Keratinocyte (primary cell): Measurements from ENCODE around the gene ATF3. TPM values are rescaled to one million over a fixed set of nuclear protein-coding genes. Genes with fewer than 3 reads are reported as not detected.

Experiments used
- DNase-seq: peaks from one replicate; pipeline ENCODE4 v3.0.0-alpha.2; 2011; ENCODE audit warnings: low read depth, missing footprints, low spot score
- FAIRE-seq: peaks from 2 replicates; lab custom pipeline; 2011; peaks lifted over from hg19 to GRCh38; lab: Jason Lieb, UNC
- H2AFZ ChIP-seq: 2 replicates; pipeline ENCODE4 v1.6.0; 2012; ENCODE audit warnings: low read length, control low read depth, inconsistent platforms; ENCODE audit not compliant: control insufficient read depth
- H3K27ac ChIP-seq: 2 replicates; pipeline ENCODE4 v1.5.1; 2011; ENCODE audit warnings: low read length; ENCODE audit not compliant: control insufficient read depth, insufficient read depth
- H3K27me3 ChIP-seq: 3 replicates; pipeline ENCODE4 v1.6.0; 2011; ENCODE audit warnings: low read length; ENCODE audit not compliant: control insufficient read depth, insufficient read depth; ENCODE audit errors: extremely low read depth
- H3K36me3 ChIP-seq, 2 experiments: 2 replicates in 1 of 2; 3 replicates in 1 of 2; pipeline ENCODE4 v1.5.1; 2011; ENCODE audit warnings: low read length in 2 of 2, mild to moderate bottlenecking in 1 of 2; ENCODE audit not compliant: control insufficient read depth in 2 of 2, insufficient read depth in 2 of 2; ENCODE audit errors: extremely low read depth in 1 of 2
- H3K4me1 ChIP-seq: 3 replicates; pipeline ENCODE4 v1.5.1; 2011; ENCODE audit warnings: low read length; ENCODE audit not compliant: control insufficient read depth, insufficient read depth; ENCODE audit errors: extremely low read depth
- H3K4me2 ChIP-seq: 3 replicates; pipeline ENCODE4 v1.6.0; 2011; ENCODE audit warnings: low read depth, low read length; ENCODE audit not compliant: control insufficient read depth, insufficient read depth; ENCODE audit errors: extremely low read depth
- H3K4me3 ChIP-seq, 3 experiments: fragments of 200-600 bp in 1 of 3; sonication (generic) in 1 of 3; 2 replicates in 2 of 3; 3 replicates in 1 of 3; pipeline ENCODE4 v1.5.1; 2011 to 2016; ENCODE audit warnings: low read length in 3 of 3, mild to moderate bottlenecking in 3 of 3, control low read depth in 2 of 3, inconsistent platforms in 1 of 3, low read depth in 1 of 3, mixed read lengths in 1 of 3, mixed run types in 1 of 3, moderate library complexity in 1 of 3; ENCODE audit not compliant: control insufficient read depth in 2 of 3, insufficient read depth in 2 of 3; ENCODE audit errors: extremely low read depth in 1 of 3
- H3K79me2 ChIP-seq: 2 replicates; pipeline ENCODE4 v1.6.0; 2012; ENCODE audit warnings: low read length; ENCODE audit not compliant: control insufficient read depth, insufficient read depth
- H3K9ac ChIP-seq: 3 replicates; pipeline ENCODE4 v1.6.0; 2011; ENCODE audit warnings: low read length; ENCODE audit not compliant: control insufficient read depth, insufficient read depth; ENCODE audit errors: extremely low read depth
- H3K9me1 ChIP-seq: 3 replicates; pipeline ENCODE4 v1.6.0; 2011; ENCODE audit warnings: low read length; ENCODE audit not compliant: control insufficient read depth, insufficient read depth; ENCODE audit errors: extremely low read depth
- H3K9me3 ChIP-seq: 2 replicates; pipeline ENCODE4 v1.5.1; 2012; ENCODE audit warnings: low read depth, low read length; ENCODE audit not compliant: control insufficient read depth
- H4K20me1 ChIP-seq: 3 replicates; pipeline ENCODE4 v1.6.0; 2011; ENCODE audit warnings: low read length; ENCODE audit not compliant: control insufficient read depth, insufficient read depth; ENCODE audit errors: extremely low read depth
- EZH2 ChIP-seq: IDR thresholded peaks from one replicate; pipeline ENCODE4 v1.6.1; 2012; ENCODE audit warnings: inconsistent platforms, mild to moderate bottlenecking, low read length, moderate library complexity
- dilution Hi-C: fragments of 300-500 bp; cut with MboI; formaldehyde crosslinking; loops from one replicate; pipeline ENCODE4 v1.7.0; 2020; ENCODE audit warnings: low sequenced_read_pairs; ENCODE audit not compliant: extremely low pct_ligation_motif_present
- polyA plus RNA-seq, 5 experiments: library from polyadenylated mRNA; depleted of rRNA in 3 of 5; stranded (reverse) in 3 of 5; stranded (forward) in 1 of 5; unstranded in 1 of 5; fragments of >200 nt; gene quantifications; 1 replicate in 1 of 5; 2 replicates in 3 of 5; 3 replicates in 1 of 5; pipeline versions ENCODE4 v1.2.1 to v1.2.3, GENCODE V29; 2011 to 2012; ENCODE audit warnings: missing spikeins in 2 of 5, low read depth in 1 of 5, low replicate concordance in 1 of 5
- TF ChIP-seq, protein P1 (sequence below), 3 experiments: IDR thresholded peaks in 1 of 3; conservative IDR thresholded peaks in 1 of 3; optimal IDR thresholded peaks in 1 of 3; 2 replicates in 2 of 3; 3 replicates in 1 of 3; pipeline versions ENCODE3 to v1.5.1; 2011; ENCODE audit warnings: low read length in 3 of 3, mild to moderate bottlenecking in 3 of 3, moderate library complexity in 2 of 3, control low read depth in 1 of 3, inconsistent platforms in 1 of 3; ENCODE audit not compliant: insufficient read depth in 2 of 3; ENCODE audit errors: extremely low read depth in 1 of 3

Gene ATF3
- polyA plus RNA-seq, 1 donor (not counting 4 experiments of a cell fraction or from before 2014, with no cell fraction given) = 45.1 TPM

DNA sequence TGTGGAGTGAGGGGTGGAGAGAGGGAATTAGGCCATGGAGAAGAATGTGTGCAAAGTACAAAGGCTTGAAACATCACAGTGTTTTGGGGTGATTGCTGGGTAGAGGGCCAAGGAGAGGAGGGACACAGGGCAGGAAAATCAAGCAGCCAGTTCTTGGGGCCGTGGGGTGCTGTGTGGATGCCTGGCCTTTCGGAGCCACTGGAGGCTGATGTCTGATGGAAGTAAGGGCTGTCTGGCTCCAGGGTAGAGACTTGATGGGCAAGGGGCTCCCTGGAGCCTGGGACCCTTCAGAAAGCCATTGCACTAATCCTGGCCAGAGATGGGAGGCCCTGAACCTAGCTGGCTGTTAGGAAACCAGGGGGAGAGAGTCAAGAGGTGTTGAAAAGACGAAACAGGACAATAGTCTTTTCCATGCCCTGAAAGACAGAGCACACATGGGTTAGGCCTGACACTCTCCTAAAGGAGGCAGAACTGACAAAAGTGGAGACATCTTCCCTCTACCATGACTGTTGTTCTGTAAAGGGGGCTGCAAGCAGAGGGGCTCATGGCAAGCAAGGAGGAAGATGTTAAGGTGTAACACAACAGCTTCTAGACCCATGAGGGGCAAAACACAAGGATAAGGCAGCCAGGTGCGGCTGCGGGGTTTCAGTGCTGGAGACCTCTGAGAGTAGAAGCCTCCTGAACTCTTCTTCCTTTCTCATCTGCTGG lies 21.0 kb downstream of the ATF3 start:
- Histone ChIP-seq H3K9ac (no peak overlapping the region), H3K4me3 (no peak overlapping the region), H3K4me2 (no peak overlapping the region), H3K9me1 (no peaks in the 10 kb centered on the region), H2AFZ (no peak overlapping the region), H4K20me1 (no peaks in the 10 kb centered on the region), H3K36me3 (no peaks in the 10 kb centered on the region), H3K27ac (no peak overlapping the region), H3K4me1 (no peaks in the 10 kb centered on the region), H3K9me3 (no peaks in the 10 kb centered on the region), H3K27me3 (no peaks in the 10 kb centered on the region), H3K79me2 (no peaks in the 10 kb centered on the region)
- DNase-seq (no peak), FAIRE-seq (no peak)
- TF ChIP-seq EZH2 = no peak
- TF ChIP-seq, protein P1, sequence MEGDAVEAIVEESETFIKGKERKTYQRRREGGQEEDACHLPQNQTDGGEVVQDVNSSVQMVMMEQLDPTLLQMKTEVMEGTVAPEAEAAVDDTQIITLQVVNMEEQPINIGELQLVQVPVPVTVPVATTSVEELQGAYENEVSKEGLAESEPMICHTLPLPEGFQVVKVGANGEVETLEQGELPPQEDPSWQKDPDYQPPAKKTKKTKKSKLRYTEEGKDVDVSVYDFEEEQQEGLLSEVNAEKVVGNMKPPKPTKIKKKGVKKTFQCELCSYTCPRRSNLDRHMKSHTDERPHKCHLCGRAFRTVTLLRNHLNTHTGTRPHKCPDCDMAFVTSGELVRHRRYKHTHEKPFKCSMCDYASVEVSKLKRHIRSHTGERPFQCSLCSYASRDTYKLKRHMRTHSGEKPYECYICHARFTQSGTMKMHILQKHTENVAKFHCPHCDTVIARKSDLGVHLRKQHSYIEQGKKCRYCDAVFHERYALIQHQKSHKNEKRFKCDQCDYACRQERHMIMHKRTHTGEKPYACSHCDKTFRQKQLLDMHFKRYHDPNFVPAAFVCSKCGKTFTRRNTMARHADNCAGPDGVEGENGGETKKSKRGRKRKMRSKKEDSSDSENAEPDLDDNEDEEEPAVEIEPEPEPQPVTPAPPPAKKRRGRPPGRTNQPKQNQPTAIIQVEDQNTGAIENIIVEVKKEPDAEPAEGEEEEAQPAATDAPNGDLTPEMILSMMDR (optimal IDR thresholded peaks at IDR 0.05 in 1 of 3, IDR thresholded peaks at IDR 0.05 in 1 of 3, conservative IDR thresholded peaks at IDR 0.05 in 1 of 3; ENCODE audit: extremely low read depth in 1 of 3, insufficient read depth in 2 of 3, low read length in 3 of 3) = no peak
- dilution Hi-C loops = no loop called here

DNA sequence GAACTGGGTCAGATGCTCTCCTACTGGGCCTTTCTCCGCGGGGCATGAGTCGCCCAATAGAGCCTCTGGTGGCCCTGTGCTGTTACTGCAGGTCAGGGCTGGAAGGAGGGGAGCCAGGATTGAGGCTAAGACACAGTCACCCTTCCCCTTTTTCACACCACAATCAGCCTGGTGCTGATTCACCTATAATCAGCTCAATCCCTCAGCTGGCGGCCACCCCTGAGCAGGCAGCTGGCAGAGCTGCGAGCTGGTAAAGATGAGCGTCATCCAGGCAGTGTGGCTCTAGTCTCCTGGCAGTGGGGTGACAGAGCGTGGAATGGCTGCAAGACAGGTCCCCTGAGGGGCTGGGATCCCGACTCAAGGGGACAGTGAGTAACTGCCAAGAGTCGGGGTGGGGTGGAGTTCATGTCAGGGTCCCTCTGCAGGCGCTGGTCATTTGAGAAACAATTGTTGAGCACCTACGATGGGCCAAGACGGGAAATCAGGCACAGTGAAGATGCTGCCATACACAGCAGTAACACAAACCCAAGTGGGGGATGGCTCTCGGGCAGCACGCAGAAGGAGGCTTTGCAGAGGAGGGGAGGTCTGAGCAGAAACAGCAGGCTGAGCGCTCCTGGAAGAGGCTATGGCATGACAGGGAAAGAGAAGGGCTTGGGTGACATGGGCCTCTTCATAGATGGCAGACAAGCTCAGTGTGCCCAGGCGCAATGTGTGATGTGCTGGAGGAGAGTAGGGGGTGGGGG lies 21.8 kb downstream of the ATF3 start:
- Histone ChIP-seq H3K9ac (no peak overlapping the region), H3K9me3 (no peaks in the 10 kb centered on the region), H3K36me3 (no peaks in the 10 kb centered on the region), H3K9me1 (no peaks in the 10 kb centered on the region), H4K20me1 (no peaks in the 10 kb centered on the region), H3K27ac (no peak overlapping the region), H3K27me3 (no peaks in the 10 kb centered on the region), H2AFZ (no peak overlapping the region), H3K4me2 (no peak overlapping the region), H3K4me3 (no peak overlapping the region), H3K79me2 (no peaks in the 10 kb centered on the region), H3K4me1 (no peaks in the 10 kb centered on the region)
- TF ChIP-seq, protein P1 (optimal IDR thresholded peaks at IDR 0.05 in 1 of 3, IDR thresholded peaks at IDR 0.05 in 1 of 3, conservative IDR thresholded peaks at IDR 0.05 in 1 of 3; ENCODE audit: extremely low read depth in 1 of 3, insufficient read depth in 2 of 3, low read length in 3 of 3) = peak; percentile 76 to 92 (median 89)
- no peak for TF ChIP-seq EZH2
- FAIRE-seq = no peak
- dilution Hi-C loops = no loop called here
- DNase-seq = no peak
